G401.6 (cell line): Measurements from ENCODE around the gene JUNB.
A peak's percentile ranks its signal among the peaks of the same experiment; 100 is the strongest.

Experiments used
- FAIRE-seq: peaks from 2 replicates; lab custom pipeline; 2012; peaks lifted over from hg19 to GRCh38; lab: Jason Lieb, UNC

Gene JUNB

DNA sequence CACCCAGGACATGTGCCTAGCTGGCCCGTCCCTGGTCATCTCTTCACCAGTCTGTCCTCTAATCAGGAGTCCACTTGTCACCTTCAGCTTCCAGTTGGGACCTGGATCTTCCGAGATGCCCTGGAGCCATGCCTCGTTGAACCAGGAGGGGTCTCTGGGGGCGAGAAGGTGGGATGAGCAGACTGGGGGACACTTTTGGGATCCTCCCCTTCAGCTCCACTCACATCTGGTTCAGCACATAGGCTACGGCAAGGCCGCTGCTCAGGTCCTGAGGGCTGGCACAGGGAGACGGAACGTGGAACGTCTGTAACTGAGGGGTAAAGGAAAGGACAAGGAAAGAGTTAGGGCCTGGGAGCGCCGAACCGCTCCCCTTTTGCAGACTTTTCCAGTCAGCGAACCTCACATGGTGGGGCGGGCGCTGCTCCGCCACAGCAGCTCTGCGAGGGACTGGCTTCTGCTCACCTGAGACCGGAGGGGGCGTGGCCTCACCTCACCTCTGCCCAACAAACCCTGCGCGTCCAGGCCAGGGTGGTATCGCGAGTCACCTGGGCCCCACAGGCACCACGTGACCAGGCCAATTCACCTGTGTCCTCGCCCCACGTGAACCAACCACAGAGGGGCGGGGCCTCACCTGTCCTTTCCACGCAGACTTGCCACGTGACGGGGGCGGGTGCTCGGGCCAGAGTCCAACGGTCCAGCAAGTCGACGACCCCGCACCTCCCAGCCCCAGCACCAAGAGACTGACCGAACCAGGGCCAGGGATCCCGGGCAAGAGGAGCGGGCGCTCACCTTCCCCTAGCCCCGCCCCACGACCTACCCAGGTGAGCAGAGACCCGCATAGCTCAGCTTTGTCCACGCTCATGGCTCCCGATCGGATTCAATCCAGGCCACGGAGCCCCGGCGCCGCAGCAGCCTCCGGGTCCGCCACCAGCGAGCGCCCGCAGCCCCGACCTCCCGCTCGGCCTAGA is 16.4 kb upstream of the JUNB start, which contains the start of gene HOOK2:
TSS of gene HOOK2 (minus strand) at position 965 of the 968 bp plus-strand sequence. CDS start at position 862, 103 bp downstream.
- FAIRE-seq: no peak

DNA sequence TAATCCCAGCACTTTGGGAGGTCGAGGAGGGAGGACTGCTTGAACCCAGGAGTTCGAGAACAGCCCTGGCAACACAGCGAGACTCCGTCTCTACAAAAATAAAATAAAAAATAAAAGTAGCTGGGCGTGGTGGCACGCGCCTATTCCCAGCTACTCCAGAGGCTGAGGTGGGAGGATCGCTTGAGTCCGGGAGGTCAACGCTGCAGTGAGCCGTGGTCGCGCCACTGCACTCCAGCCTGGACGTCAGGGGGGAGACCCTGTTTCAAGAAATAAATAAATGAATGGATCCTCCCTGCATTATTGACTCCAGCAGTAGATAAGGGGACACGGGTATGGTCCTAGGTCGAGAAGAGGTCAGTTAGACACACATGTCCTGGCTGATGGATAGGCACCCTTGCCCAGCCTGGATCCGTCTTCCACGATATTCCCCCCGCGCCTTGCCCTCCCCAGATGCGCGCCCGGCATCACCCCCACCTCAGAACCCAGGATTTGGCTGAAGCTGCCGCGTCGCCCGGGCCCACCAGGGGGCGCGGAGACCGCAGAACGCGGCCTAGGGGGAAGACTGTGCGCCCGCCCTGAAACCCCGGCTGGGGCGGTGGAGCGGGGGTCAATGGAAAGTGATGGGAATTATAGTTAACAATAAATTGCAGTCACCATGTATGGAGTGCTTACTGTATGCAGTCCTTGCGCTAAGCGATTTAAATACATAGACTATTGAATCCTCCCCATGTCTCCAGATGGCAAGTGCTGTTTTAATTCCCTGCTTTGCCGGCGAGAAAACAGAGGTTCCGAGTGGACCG is 13.9 kb upstream of the JUNB start:
- peak; percentile 63 for FAIRE-seq

DNA sequence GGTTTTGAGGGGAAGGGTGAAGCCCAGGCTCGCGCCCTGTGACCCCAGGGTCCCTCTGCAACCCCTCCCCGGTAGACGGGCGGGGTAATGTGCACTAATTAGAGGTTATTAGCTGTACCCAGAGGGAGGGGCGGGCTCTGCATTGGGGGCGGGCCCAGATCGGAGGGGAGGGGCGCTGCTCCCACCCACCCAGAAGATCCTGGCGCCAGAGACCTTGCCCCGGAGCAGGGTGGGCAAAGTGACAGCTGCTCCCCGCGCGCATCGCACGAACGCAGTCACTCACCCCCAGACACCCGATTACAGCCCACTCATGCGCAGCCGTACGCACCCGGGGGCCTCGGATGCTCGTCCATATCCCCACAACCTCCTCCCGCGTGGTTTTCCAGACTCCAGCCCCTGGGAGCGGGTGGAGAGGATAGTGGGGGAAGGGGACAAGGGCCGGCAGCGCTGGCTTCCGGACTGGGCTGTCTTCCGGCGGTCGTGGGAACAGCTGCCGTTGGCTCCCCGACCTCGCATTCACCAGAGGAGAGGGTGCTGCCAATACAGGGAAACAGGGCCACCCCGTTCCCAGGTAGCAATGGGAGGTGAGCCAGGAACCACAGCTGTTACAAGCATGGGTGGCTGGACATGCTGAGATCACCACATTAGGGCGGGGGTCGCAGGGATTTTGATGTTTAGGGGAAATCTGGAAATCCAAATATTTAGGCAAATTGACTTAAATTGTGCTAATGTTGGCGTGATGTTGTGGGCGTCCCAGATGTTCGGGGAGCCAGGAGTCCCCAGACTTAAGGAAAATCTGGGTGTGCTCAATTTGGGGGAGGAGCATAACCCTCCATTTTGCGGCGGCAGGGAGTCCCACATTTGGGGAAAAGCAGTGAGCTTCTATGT is 13.0 kb upstream of the JUNB start:
- FAIRE-seq: no peak

DNA sequence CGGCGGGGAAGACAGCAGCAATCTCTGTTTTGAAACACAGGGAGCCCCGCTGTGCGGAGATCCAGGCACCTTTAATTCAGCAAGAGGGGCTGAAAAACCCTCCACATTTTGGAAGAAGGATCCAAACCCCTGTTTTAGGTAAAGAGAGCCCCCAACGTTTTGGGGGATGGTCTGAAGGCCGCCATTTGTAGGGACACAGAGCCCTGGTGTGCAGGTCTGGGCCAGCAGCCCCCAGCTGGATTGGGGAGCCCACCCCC is 12.5 kb upstream of the JUNB start:
- FAIRE-seq: no peak

DNA sequence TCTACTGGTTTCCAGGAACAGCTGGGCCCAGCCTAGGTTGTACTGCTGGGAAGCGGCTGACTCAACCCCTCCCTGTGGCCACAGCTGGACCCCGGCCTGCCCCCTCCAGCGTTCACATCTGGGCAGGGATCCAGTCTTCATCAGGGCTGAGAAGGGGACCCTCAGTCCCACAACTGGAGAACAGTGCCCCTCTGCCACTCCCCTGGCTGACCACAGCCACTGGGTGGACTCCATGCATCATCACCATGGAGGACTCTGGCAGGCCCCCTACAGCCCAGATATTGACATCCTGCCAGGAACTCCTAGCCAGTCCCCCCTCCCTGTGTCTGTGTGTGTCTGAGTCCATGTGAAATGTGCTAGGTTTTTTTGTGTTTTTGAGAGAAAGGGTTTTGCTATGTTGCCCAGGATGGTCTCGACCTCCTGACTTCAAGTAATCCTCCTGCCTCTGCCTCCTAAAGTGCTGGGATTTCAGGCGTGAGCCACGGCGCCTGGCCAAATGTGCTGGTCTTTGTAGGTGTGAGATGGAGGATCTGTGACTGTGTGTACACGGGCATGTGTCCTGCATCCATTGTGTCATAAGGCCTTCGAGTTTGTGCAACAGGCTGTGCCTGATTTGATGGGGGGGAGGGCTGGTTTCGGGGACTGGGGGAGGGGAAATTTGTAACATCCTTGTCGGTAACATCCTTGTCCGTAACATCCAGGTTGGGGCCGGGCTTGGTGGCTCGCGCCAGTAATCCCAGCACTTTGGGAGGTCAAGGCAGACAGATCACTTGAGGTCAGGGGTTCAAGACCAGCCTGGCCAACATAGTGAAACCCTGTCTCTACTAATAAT is 11.9 kb upstream of the JUNB start:
- no peak for FAIRE-seq

DNA sequence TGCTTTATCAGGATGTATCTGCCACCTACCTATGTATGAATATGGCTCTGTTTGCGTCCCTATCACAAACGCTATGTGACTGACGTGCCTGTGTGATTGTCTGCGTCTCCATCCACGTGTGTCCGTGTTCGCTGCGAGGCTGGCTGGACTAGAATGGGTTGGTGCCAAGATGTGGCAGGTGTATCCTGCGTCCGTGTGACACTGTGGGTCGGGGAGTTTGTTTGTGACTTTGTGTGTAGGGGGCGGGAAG is 9.2 kb upstream of the JUNB start:
- no peak for FAIRE-seq

DNA sequence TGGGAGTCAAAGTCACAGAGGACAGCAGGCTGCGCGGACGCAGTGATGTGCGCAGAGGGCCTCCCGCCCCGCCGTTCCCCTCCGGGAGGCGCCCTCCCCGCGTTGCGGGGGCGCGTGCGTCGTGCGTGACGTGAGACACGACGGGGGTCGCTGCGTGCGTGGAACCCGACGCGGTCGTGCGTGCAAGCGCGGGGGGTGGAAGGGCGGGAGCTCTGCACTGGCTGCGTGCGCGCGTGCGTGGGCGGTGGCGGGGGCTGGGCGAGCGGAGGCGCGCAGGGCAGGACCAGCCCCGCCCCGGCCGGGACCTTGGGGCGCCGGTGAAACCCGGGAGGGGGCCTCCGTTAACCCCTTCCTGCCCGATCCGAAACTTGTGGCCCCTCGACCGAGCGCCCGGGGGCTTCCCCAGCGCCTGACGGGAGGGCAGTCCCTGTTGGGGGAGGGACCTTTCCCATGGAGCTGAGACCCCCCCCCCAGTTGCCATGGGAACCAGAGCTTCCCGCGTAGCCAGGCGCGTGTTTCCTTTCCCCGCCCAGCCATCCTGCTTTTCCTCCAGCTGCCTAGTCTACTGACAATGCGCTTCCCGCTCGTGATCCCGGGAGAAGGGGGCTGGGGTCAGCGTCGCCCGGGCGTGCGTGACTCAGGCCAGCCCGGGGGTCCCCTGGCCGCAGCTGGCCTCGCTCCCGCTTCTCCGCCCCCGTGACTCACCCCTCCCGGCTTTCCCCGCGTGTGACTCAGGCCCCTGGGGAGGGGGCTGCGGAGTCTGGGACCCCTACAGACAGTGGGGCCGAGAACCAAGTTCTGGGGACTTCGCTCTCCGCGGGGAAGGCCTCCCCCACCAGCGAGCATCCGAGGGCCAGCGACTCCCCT is 8.6 kb upstream of the JUNB start:
- FAIRE-seq: no peak

DNA sequence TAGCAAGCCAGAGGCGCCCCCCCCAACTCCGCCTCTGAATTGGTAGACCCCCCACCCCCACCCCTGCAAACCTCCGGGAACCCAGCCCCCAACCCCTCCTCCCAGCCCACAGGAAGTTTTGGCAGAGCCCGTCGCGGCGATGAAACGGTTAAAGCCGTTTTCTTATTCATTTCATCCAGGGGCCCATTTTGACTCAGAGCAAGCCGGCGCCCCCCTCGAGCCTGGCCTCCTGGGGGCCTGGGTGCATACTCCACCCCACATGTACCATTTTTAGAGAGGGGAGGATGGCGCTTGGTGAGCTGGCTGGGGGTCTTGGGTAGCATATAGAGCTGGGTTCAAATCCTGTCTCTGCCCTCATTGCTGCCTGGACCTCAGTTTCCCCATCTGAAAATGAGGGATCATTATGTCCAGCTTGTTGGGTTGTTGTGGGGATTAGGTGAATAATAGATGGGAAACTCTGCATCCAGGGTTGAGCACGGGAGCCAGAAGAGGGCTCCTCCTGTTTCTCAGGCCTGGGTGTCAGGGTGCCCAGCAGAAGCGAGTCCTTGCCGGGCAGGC is 7.9 kb upstream of the JUNB start:
- FAIRE-seq: no peak

DNA sequence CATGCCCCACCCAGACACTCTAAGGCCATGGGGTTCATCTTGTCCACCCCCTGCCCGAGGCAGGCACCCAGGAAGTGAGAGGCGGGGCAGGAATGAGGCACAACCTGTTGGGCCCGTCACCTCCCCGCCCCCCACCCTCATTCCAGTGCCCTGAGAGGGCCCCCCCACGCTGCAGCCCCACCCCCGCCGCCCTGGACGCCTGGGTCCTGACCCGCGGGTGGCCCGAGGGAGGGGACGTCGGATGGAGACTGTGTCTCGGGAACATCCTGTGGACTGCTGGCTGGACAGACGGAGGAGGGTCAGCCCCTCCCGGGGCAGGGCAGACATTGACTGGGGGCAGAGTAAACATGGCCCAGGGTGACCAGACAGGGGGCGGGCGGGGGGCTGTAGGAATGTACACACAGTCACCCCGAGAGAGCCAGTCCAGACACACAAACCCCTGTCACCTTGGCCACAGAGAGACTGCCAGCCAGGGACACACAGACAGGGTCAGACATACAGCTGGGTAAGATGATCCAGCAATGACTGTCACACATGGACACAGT is 7.4 kb upstream of the JUNB start:
- no peak for FAIRE-seq

DNA sequence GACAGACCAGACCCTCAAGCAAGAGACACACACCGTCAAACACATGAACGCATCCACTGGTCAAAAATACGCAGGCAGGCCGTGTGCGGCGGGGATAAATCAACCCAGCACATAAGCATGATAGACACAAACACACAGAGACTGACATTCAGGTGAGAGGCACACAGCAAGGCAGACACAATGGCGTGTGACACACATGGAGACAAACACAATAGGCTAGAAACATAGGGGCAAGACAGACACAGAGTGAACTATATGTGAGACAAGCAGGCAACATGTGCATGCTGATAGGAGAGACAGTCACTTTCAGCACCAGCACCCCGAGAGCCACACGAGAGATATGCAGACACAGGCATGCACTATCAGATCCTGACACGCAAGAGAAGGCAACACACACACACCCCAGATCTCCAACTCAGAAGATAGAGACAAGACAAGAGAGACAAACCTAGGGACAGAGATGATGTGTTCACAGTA is 6.9 kb upstream of the JUNB start:
- no peak for FAIRE-seq

DNA sequence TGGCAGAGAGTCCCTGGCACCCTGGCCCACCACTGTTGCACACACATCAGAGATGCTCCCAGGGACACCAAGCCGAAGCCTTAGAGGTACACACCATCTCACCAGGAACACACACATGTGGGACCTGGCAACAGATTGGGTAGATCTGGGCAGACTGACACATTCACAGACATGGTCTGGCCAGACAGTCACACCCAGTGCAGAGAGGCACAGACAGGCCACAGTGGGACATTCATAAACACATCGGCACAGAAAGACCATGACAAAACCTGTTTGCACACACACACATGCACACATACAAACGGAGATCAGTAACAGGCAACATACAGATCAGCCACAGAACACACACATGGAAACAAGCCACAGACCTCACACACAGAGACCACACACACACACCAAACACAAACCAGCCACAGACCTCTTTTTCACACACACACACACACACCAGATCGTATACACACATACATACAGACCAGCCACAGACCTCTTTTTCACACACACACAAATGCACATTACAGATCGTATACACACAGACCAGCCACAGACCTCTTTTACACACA is 6.3 kb upstream of the JUNB start:
- FAIRE-seq: no peak

DNA sequence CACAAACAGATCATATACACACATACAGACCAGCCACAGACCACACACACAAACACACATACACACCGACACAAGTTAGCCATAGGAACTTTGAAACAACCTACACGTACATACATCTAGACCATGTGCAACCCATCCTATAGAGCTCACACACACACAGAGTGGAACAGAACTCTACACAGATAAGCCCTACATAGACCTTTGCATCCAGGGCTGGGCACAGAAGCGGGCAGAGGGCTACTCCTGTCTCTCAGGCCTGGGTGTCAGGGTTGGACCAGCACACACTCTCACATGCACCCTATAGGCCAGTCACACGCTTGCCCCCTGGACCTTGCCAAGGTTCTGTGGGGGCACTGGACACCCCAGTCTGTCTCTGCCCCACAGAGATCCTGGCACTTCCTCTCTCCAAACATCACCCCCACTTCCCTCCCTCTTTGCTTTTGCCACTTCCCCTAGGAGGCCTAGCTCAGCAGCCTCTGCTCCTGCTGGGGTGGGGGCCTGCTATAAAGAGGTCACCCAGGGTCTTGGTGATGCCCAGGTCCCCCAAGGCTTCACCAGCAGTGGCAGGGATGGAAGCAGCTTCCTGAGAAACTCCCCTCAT is 5.8 kb upstream of the JUNB start:
- no peak for FAIRE-seq

DNA sequence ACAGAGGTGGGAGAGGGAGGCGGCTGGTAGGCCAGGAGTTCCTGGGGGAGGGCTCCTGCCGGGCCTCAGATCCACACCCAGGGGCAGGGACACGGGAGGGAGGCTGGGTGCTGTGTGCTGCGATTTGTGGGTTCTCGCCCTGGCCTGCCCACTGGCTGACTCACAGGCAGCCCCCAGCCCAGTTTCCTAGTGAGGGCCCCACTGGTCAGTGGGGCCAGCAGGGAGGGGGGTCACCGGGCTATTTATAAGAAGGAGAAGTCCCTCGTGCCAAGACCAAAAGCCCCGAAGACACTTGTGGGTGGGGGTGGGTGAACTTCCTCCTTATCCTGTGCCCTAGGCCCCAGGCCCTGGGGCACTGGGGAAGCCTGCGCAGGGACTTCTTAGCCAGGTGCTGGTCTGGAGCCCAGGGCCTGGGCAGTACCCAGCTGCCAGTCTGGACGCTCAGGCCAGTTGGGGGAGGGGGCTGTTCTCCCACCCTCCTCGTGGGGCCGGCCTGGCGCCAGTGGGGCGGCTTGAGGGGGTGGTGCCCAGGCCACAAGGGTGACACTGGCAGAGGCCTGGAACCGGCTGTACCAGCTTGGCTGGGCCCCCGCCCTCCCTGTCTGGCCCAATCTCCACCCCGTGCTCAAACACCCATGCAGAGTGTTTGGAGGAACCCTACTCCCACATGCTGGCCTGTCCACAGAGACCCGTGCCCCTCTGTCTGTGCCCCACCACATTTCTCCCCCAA is 5.0 kb upstream of the JUNB start:
- no peak for FAIRE-seq

DNA sequence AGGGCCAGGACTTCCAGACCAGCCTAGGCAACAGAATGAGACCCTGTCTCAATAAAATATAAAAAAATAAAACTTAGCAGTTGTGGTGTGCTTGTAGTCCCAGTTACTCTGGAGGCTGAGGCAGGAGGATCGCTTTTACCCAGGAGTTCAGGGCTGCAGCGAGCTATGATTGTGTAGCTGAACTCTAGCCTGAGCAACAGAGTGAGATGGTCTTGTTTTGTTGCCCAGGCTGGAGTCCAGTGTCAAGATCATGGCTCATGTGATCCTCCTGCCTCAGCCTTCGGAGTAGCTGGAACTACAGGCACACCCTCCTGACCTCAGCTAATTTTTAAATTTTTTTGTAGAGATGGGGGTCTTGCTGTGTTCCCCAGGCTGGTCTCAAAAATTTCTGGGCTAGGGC is 4.3 kb upstream of the JUNB start:
- FAIRE-seq: no peak

DNA sequence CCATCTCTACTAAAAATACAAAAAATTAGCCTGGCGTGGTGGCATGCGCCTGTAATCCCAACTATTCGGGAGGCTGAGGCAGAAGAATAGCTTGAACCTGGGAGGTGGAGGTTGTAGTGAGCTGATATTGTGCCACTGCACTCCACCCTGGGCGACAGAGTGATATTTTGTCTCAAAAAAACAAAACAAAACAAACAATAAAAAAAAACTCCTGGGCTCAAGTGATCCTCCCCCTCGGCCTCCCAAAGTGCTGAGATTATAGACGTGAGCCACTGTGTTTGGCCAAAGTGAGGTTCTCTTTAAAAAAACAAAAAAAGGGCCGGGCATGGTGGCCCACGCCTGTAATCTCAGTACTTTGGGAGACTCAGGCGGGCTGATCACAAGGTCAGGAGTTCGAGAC is 3.8 kb upstream of the JUNB start:
- no peak for FAIRE-seq

DNA sequence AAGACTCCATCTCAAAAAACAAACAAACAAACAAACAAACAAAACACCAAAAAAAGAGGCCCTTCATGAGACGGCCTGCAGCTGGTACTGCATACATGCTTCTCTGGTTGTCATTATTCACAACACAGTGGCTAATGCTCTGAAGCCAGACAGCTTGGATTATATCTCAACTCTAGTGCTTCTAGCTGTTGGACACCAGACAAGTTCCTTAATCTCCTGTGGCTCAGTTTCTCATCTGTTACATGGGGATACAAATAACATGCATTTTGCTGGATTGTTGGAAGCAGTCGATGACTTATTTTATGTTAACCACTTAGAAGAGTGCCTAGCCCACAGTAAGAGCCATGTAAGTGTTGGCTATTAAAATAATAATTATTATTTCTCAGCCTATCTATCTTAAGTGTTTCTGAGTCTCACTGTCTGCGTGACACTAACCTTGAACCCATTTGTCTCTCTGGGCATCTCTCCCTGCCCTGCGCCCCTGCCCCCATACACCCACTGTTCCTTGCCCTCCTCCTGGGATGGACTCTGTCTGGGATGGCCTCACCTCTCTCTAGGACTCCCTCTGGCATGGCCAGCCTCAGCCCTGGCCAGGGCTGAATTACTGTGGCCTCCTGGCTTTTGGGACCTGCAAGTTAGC is 3.1 kb upstream of the JUNB start:
- FAIRE-seq: no peak

DNA sequence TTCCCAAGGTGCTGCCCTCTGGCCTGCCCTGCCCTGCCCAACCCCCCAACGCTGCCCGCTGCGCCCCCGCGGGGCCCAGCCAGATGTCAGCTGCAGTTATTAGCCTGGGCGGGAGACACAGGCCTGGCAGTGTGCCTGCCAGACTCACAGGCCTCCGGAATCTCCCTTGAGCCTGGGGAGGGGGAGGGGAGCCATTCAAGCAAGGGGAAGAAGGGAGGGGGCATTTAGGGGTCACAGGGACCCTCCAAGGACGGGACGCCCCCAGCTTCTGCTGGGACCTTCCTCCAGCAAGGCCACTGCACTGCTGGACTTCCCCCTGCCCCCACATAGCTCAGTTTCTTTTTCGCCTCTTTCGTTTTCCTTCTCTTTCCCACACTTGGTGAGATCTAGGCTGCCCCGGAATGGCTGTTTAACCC is 2.6 kb upstream of the JUNB start:
- FAIRE-seq: no peak
